ENCODE data around the gene PEX12. TPM values are rescaled to one million over a fixed set of nuclear protein-coding genes. Genes with fewer than 3 reads are reported as not detected.

The PEX12 gene
- total RNA-seq, 2 donors from 2014 or later: 9.4 to 11.6 TPM

GRCh38 chr17:35584061-35584460, 5.7 kb upstream of the PEX12 start:
- Histone ChIP-seq H3K4me3 (no peak overlapping the region), H3K4me1 (replicated peaks) (peaks cover 2% of the 10 kb centered on the region), H3K36me3 (no peaks in the 10 kb centered on the region), H3K27me3 (replicated peaks; ENCODE audit: insufficient read depth) (no peaks in the 10 kb centered on the region), H3K9me3 (no peaks in the 10 kb centered on the region), H3K27ac (no peak overlapping the region)
- TF ChIP-seq POLR2A (IDR thresholded peaks at IDR 0.05) (no peak), POLR2AphosphoS5 (IDR thresholded peaks at IDR 0.05) (no peak), CTCF (IDR thresholded peaks at IDR 0.05) (no peak)
- intact Hi-C loops (cut with DNase I): no loop called here
- WGBS: 73% methylated on average over 1 of the region's 1 CpG
- DNase-seq (ENCODE audit: low spot score): no peak

GRCh38 chr17:35578929-35579432, 610 bp upstream of the PEX12 start:
- H3K27me3 ChIP-seq (replicated peaks; ENCODE audit: insufficient read depth): no peaks in the 10 kb centered on the region

GRCh38 chr17:35577830-35578196, 558 bp downstream of the PEX12 start:
- no peak for DNase-seq (ENCODE audit: low spot score)
- Histone ChIP-seq H3K9me3 (no peaks in the 10 kb centered on the region), H3K4me1 (replicated peaks) (no peaks in the 10 kb centered on the region), H3K36me3 (no peaks in the 10 kb centered on the region), H3K4me3 (peak overlapping the region; percentile 57 to 58), H3K27me3 (replicated peaks; ENCODE audit: insufficient read depth) (no peaks in the 10 kb centered on the region), H3K27ac (peak overlapping the region; percentile 73 to 79)
- TF ChIP-seq POLR2AphosphoS5 (IDR thresholded peaks at IDR 0.05) (no peak), POLR2A (IDR thresholded peaks at IDR 0.05) (no peak), CTCF (IDR thresholded peaks at IDR 0.05) (no peak)
- 3% methylated on average over 8 of the region's 8 CpGs for WGBS
- intact Hi-C loops (cut with DNase I): loop anchor here (1.0 to 5.0 kb wide), 2 partner anchors 9 to 1321 kb away; partner anchors contain the start of genes AP2B1 and CCL2

More at GRCh38 chr17:35578929-35579432, 610 bp upstream of the PEX12 start:
- DNase-seq (ENCODE audit: low spot score): no peak
- TF ChIP-seq CTCF (IDR thresholded peaks at IDR 0.05) (no peak), POLR2A (IDR thresholded peaks at IDR 0.05) (no peak), POLR2AphosphoS5 (IDR thresholded peaks at IDR 0.05) (no peak)
- H3K4me1 ChIP-seq (replicated peaks): no peaks in the 10 kb centered on the region
- H3K9me3 ChIP-seq: no peaks in the 10 kb centered on the region
- H3K27ac ChIP-seq: peak overlapping the region; percentile 73 to 79
- no peaks in the 10 kb centered on the region for H3K36me3 ChIP-seq
- H3K4me3 ChIP-seq: peak overlapping the region; percentile 57 to 58
- intact Hi-C loops (cut with DNase I): loop anchor here (1.0 to 5.0 kb wide), 2 partner anchors 8 to 1322 kb away; partner anchors contain the start of genes AP2B1 and CCL2
- 2% methylated on average over 11 of the region's 11 CpGs for WGBS

GRCh38 chr17:35575759-35576158, 2.6 kb downstream of the PEX12 start:
- no peak for TF ChIP-seq POLR2A (IDR thresholded peaks at IDR 0.05)
- TF ChIP-seq CTCF (IDR thresholded peaks at IDR 0.05): no peak
- TF ChIP-seq POLR2AphosphoS5 (IDR thresholded peaks at IDR 0.05): no peak
- Histone ChIP-seq H3K27ac (no peak overlapping the region), H3K4me1 (replicated peaks) (no peaks in the 10 kb centered on the region), H3K4me3 (no peak overlapping the region), H3K36me3 (no peaks in the 10 kb centered on the region), H3K27me3 (replicated peaks; ENCODE audit: insufficient read depth) (no peaks in the 10 kb centered on the region), H3K9me3 (no peaks in the 10 kb centered on the region)
- 71% methylated on average over 3 of the region's 3 CpGs for WGBS
- no peak for DNase-seq (ENCODE audit: low spot score)
- intact Hi-C loops (cut with DNase I): loop anchor here (5.0 kb wide), 1 partner anchor 1318 kb away; the partner anchor contains the start of gene CCL2

- H3K4me3 ChIP-seq: no peak overlapping the region
- intact Hi-C loops (cut with DNase I): loop anchor here (10.0 kb wide), 1 partner anchor 605 kb away; the partner anchor contains the start of genes CCT6B and ZNF830
- 69% methylated on average over 2 of the region's 2 CpGs for WGBS
Measured at GRCh38 chr17:35569405-35569804, 9.0 kb downstream of the PEX12 start.

More at GRCh38 chr17:35569405-35569804, 9.0 kb downstream of the PEX12 start:
- Histone ChIP-seq H3K27ac (no peak overlapping the region), H3K27me3 (replicated peaks; ENCODE audit: insufficient read depth) (no peaks in the 10 kb centered on the region), H3K4me1 (replicated peaks) (peaks cover 11% of the 10 kb centered on the region), H3K9me3 (no peaks in the 10 kb centered on the region), H3K36me3 (no peaks in the 10 kb centered on the region)
- DNase-seq (ENCODE audit: low spot score): no peak
- TF ChIP-seq CTCF (IDR thresholded peaks at IDR 0.05) (no peak), POLR2A (IDR thresholded peaks at IDR 0.05) (no peak), POLR2AphosphoS5 (IDR thresholded peaks at IDR 0.05) (no peak)

Data from prostate gland (tissue), 2 donors.